ENCODE results near the gene GPRIN3.
"Not testable (repeated sequence)": the region's sequence is repeated elsewhere in the genome, so short reads cannot be mapped to it uniquely, and the experiment has no call there.

The GPRIN3 gene

DNA sequence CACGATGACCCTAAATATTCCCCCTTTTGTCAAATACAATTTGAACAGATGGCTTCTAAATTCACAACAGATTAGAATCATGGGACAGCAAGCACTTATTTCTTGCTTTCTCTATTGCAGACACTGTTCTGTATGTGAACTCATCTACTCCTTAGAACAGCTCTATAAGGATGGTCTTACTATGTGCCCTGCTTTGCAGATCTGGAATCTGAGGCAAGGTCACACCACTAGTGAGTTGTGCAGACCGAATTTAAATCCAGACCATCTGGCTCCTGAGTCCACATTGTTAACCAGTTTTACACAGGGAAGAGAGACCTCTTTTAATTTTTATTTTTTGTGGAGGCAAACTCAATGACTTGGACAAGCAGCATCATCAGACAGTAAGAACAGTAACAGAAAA is 50.2 kb downstream of the GPRIN3 start:
- no peak for DNase-seq (ENCODE audit: low read depth in 2 of 2)

DNA sequence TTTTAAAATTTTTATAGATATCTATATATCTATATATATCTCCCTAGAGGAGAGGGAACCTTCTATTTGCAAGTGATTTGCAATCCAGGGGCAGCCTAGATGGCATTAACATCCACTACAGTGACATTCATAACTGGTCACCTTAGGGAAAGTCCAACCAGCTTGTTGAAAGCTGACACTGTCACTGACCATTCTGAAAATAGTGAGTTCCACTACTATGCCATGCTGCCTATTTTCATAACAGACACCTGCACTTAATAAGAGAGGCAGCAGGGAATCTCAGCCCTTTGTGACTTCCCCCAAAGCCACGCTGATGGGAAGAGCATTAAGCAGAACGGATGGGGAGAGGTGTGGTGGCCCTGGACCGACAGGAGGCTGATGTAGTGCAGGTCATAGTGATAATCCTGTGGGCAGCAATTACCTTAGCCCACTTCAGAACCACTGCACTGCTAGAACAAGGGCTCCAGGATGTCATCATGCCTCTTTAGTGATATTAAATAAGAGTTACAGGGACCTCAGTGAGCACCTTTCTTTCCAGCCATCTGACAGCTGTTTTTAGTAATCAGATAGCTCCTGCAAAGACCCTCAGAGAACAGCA is 51.3 kb downstream of the GPRIN3 start:
- DNase-seq (ENCODE audit: low read depth in 2 of 2): no peak

DNA sequence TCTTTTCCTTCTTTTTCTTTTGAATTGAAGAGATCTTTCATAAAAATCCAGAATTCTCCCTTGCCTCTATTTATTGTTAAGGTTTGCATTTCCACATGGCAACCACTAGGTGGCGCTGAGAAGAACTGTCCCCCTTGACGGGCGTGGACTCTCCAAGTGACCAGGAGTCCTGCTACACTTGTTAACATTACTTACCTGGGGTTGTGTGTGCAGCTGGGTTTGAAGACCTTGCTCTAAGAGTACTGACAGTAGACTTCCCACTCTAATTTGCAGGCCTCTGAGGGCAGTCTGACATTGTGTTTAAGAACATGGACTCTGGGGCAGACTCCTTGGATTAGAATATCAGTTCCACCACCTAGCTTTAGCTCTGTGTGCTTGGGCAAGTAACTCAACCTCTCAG is 52.8 kb downstream of the GPRIN3 start:
- no peak for DNase-seq (ENCODE audit: low read depth in 2 of 2)

DNA sequence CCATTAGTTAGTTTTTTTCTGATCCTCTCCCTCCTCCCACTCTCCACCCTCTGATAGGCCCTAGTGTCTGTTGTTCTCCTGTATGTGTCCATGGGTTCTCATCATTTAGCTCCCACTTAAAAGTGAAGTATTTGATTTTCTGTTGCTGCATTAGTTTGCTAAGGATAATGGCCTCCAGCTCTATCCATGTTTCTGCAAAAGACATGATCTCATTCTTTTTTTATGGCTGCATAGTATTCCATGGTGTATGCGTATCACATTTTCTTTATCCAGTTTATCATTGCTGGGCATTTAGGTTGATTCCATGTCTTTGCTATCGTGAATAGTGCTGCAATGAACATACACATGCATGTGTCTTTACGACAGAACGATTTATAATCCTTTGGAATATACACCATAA is 53.3 kb downstream of the GPRIN3 start:
- not testable (repeated sequence) for DNase-seq (ENCODE audit: low read depth in 2 of 2)

DNA sequence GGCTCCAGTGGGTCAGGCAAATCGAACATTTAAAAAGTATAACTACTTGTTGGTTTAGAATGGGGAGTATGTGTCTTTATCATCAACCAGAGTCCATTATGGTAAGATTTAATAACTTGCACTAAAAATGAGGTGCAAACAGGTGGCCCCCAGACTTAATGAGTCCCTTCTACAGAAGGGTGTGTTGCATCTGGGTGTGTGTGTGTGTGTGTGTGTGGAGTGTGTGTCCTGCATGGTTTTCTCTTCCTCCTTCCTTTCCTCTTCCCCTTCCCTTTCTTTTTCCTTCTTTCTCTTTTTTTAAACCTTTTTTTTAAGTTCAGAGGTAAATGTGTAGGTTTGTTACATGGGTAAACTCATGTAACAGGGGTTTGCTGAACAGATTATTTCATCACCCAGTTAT is 53.7 kb downstream of the GPRIN3 start:
- DNase-seq (ENCODE audit: low read depth in 2 of 2): no peak

DNA sequence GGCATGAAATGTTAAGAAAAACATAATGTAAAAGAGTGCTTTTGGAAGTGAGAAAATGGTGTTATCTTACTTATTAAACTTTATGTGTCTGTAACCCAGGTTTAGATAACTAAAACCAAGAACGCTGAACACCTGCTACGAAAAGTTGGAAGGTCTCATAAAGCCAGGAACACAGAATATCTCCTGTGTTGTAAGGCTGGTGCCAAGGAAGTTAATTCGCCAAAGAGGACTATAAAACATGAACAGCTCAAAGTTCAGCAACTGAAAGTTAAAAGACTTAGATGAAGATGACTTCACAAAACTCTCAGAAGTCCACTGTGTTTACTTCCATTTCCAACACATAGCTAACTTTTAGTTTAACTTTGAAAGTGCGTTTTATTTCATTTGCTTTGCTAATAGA is 54.3 kb downstream of the GPRIN3 start:
- DNase-seq (ENCODE audit: low read depth in 2 of 2): no peak

DNA sequence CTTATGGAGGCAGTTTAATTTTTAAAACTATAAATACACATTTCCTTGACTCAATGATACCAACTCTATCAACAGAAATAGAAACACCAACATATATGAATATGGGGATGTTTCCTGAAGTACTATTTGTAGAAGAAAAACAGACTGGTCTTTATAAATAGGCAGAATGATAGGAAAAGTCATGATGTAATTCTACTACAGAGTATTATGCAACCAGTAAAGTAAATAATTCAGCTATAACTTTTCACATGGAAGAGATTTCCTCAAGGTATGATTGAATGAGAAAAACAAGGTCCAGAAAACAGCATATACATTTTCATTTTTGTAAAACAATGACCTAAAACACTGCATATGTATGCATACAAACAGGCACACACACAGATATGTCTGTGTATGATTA is 56.2 kb downstream of the GPRIN3 start:
- DNase-seq (ENCODE audit: low read depth in 2 of 2): no peak

DNA sequence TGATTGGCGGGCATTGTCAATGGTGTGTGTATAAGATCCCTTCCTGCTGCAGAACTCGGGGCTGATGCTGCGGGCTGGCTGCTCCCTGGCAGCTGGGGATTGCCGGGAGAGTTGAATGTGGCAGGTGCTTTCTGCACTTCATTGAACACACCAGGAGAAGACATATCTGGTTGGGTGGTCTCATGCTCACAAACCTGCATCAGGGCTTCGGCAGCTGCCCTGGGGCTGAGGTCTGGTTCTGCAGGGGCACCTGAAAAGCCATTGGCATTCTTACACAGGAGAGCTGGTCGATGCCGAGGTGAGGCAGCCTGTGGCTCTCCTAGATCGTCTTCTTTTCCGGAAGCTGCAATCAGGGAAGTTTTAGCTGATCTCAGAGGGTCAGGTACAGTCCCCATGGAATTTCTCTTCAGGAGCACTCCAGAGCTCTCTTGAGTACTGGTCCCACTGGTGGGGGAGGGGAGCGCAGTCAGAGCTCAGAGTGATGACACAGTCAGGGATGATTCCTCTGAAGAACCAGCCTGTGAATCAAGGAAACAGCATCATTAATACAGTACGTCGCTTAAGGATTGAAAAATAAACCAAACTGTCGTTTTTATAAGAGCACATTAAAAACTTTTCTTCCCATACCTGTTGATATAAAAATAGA is 57.8 kb downstream of the GPRIN3 start:
- DNase-seq (ENCODE audit: low read depth in 2 of 2): no peak

DNA sequence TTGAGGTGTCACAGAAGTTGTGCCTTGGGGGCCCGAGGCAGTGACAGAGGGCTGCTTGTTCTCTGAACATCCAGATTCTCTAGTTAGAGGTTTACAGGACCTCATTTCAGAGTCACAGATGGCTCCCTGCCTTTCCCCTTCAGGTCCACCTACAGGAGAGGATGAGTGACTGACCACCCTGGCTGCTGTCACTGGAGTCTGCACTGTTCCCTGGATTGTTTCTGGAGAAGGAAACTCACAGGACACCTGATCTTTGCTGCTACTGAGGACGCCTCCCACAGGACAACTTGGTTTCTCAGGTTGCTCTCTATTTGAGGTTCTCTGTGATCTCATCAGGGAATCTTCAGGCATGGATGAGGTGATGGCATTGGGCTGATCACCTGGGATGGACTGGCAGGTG is 58.3 kb downstream of the GPRIN3 start:
- DNase-seq (ENCODE audit: low read depth in 2 of 2): no peak

DNA sequence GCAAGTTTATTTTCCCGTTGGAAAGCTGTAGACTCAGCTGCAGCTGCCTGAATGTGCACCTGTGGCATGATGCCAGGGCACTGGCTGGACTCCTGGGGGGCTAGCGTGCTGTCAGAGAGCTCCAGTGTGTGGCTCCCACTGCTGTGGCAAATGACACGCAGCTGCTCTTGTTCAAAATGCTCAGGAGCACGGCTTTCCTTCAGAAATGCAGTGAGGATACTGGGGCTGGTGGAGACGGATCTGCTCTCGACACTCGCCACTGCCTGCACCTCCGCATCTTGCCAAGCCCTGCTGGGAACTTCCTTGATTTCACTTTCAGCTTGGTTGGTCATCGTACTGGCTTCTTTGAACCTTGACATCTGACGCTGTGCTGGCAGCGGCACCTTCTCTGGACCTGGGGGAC is 58.7 kb downstream of the GPRIN3 start:
- no peak for DNase-seq (ENCODE audit: low read depth in 2 of 2)

DNA sequence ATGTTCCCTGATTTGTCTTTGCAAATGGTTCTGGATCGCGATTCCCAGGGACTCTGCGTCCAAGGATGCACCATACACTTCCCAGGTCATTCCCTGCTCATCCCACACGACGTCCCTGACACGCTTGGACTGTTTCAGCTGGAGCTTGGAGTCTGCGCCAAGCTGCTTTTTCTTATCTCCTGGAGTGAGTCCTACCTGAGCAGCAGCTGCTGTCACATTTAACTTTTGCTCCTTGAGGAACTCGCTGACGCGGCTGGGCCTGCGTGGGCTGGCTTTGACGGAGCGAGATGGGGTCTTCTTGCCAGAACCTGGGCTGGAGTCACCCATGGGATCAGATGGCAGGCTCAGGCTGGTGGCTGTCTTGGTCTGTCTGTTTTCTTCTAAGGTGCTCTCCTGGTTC is 59.6 kb downstream of the GPRIN3 start:
- DNase-seq (ENCODE audit: low read depth in 2 of 2): no peak

DNA sequence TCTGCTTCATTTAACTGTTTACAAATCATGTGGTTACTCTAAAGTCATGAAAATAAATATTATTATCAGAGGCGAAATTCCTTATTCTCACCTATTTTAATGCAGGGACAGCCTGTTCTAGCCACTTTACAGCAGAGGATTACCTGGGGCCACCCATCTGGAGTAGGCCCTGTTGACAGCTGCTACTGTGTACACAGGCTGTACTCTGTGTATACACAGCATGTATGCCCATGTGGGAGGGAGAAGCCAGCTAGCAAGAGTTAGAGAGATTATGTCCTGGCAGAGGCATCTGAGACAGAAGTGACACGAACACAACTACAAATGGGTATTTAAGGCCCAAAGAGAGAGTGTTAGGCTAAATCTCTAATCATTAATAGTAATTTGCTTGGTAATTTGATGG is 62.1 kb downstream of the GPRIN3 start:
- no peak for DNase-seq (ENCODE audit: low read depth in 2 of 2)

DNA sequence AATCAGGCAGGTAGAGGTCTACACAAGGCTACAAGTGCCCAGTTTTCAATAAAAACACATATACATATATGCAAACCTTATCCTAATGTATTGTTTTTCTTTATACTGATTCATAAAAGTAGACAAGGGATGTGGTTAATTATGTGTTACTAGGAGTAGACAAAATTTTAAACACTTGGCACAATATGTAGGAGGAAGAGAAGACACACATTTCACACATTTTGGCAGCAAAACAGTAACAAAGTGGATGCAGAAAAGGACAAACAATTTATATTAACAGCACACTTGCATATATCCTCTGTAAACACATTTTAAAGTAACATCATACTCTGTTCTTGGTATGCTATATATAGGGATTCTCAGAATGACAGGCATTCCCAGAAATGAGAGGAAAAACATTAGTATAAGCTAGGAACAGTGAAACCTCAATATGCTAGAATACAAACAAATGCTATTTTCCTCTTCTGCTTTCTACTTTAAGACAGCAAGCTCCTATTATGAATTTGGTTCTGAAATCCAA is 63.8 kb downstream of the GPRIN3 start:
- DNase-seq (ENCODE audit: low read depth in 2 of 2): no peak

DNA sequence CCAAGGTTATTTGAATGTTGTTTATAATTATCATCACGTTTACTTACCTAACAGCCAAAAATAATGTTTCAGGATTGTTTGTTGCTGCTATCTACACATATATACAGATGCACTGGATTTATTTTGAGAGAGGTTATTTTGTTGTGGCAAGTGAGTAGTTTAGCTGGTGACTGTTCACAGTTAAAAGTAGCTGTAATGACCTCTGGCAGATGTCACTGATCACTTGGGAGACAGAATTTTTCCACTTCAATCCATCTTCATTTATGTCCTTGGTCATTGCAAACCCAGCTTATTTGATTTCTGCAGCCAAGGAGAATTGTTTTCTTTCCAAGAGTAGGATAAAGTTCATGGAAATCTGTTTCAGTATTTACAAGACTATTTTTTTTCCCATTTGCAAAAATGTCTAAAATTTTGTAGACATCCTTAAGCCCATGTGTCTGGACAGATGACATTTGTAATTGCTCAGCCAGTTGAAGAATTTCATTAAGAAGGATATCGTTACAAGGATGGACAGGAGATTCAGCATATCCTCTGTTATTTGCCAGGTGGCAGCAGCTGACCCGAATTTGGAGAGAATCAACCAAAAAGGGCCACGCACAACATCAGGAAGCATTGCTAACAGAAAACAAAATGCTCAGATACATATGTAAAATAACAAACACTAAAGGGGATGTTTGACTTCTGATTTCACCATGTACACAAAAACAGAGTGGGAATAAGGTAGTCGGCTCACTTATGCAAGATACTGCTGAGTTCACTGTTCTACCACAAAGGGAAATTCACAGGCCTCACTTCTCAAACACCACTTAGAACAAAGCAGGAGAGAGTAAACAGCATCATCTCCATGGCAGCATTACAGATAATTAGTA is 64.5 kb downstream of the GPRIN3 start:
- DNase-seq (ENCODE audit: low read depth in 2 of 2): no peak

DNA sequence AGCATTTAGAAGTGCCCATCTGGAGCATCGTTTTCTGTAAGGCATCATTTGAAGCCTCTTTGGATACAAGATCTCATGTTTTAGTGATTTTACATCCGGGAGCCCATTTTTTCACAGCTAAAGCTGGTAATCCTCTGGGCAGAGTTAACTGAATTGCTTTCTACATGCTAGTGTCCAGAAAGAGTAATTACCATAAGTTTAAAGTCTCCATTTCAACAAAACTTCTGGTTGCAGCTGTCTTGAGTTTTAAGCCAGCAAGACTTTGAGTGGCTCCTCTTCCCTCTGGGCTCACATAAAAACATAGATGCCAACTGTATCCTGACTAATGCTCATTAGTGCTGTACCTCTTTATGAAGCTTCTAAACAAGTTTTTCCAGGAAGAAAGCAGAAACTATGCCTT is 65.4 kb downstream of the GPRIN3 start:
- no peak for DNase-seq (ENCODE audit: low read depth in 2 of 2)

DNA sequence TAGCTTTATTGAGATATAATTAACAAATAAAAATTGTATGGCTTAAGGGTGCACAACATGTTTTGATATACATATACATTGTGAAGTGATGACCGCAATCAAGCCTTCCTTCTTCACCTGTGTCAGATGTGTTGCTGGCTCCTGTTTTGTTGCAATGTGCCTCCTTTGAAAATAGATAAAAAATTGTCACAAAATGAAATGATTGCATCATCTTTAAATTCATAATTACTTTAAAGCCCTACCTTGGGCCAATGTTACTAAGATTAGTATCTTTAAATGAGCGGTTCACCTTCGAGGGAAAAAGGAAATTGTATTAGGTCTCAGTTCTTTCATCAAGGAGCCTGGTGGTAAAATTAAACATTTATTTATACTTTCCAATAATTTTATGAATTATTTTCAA is 77.3 kb downstream of the GPRIN3 start:
- no peak for DNase-seq (ENCODE audit: low read depth in 2 of 2)

DNA sequence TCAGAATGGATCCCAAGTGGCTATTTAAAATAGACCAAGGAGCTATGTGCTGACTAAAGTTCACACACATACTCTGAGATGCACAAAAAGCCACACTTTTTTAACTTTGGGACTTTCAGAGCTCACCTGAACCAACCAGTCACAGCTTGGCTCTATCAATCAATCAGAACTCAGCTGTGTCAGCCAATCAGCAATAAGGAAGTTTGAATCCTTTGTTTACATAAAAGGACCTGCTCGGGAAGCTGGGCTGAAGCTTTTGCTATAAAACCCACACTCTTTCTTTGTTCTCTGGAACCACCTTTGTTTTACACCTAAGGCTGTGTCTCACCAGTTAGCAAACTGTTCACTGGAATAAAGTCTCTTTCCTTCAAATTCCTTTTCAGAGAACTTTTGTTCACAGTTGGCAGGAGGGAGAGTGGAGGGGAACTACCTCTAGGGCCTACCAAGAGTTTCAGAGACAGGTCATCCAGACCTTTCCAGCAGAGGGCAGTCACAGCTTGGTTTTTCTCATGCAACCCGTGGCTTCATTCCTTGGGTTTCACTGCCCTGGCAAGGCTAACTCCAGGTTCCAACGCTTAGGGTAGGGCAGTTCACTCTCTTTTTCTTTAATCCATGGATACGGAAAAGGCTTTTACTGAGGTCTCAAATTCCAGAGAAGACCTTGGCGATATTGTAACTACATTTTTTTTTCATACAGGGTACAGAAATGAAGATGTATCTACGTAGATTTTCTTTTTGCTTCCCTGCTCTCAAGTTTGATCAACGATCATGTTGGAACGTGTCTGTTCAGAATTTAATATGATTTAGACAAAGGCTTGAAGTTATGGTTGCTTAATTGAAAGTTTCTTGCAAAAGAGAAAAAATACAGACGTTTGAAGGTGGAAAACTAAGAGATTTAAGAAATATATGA is 80.7 kb downstream of the GPRIN3 start:
- peak; percentile 31 to 35 for DNase-seq (ENCODE audit: low read depth in 2 of 2)

DNA sequence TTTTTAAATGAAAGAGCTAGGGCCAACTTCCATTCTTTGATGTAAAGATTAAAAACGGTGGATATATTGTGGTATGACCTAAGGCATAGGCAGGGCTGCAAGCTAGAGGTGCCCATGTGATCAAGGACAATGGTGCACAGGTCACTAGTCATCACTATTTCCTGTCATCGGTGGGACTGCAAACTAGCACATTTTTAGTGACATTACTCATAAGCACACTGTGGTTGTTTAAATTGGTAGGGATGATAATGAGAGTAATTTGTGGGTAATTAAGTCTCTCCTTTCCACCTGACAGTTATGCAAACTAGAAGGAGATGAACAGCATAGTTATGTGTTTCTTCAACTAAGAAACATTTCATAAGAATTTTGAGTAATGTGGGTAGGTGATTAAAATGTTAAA is 85.4 kb downstream of the GPRIN3 start:
- DNase-seq (ENCODE audit: low read depth in 2 of 2): no peak

DNA sequence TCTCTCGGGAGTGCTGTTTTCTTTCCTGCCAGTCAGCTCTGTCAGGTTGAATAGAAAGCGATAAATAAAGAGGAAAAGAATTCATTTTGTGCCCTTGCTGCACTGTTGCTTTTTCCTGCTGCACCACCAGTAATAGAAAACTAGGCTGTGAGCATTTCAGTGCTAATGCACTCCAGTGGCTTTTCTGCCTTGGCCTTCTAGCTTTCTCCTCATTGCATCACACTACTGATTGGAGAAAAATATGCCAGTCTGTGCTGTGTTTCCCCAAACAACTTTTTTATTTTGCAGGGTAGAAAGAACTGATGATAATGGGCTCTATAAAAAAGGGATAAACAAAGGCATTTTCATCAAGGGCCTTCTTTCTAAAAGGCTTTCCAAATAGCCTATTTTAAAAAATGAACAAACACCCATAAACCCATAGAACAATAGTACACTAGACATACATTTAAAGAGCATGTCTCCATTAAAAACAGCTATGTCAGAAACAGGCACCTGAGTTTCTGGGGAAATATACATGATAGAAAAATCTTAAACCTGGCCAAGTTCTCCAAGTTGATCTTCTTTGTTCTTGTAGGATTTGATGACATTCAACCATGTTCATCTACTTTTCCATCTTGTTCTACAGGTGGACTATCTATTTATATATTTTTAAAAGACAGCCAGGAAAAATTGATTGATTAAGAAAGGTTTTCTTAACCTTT is 86.3 kb downstream of the GPRIN3 start:
- no peak for DNase-seq (ENCODE audit: low read depth in 2 of 2)

DNA sequence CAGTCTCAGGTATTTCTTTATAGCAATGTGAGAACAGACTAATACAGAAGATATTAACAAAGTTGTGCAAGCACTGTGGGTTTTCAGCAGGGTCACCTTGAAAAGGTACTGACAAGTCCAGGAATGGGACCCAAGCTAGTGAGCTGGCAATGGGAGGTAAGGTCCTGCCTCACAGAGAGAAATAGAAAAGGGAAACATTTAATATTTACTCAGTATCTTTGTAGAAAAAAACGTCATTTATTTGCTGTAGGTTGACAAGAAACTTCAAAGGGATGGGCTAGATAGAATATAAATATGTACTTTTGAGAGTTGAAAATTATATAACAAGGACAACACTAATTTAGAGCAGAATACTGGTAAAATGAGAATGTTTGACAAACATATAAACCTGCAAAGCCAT is 89.0 kb downstream of the GPRIN3 start:
- DNase-seq (ENCODE audit: low read depth in 2 of 2): no peak

DNA sequence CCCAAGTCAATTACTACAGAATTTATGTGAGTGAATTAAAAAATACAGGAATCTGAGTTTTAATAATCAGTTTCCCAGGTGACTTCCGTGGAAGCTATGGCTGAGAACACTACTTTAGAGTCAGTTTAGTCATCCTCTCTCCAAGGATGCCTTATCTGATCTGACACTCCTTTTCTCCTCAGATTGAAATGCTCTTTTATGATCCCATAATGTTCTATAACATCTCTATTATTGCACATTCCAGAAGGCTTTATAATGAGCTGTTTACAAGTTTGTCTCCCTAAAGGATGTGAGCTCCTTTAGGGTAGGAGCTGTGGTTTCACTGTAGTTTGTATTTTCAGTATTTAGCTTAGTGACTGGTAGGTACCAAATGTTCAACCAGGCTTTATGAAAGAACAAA is 90.0 kb downstream of the GPRIN3 start:
- DNase-seq (ENCODE audit: low read depth in 2 of 2): no peak

Measured in fibroblast of skin of left quadriceps (primary cell).